ENCODE results near the gene ACAD11.
A peak's percentile ranks its signal among the peaks of the same experiment; 100 is the strongest.

ACAD11 gene

GRCh38 chr3:132659365-132660051 lies at the start of gene ACAD11:
ACAD11 (minus strand) TSS chr3:132659809; CDS start chr3:132659751, 58 bp downstream.
- DNase-seq (ENCODE audit: low read depth): no peak

GRCh38 chr3:132703733-132704132 lies 44.1 kb upstream of the ACAD11 start:
- no peak for DNase-seq (ENCODE audit: low read depth)

- no peak for DNase-seq (ENCODE audit: low read depth)
Observed at GRCh38 chr3:132695422-132695821, 35.8 kb upstream of the ACAD11 start.

- DNase-seq (ENCODE audit: low read depth): no peak
Observed at GRCh38 chr3:132694991-132695390, 35.4 kb upstream of the ACAD11 start.

- no peak for DNase-seq (ENCODE audit: low read depth)
Observed at GRCh38 chr3:132690040-132690439, 30.4 kb upstream of the ACAD11 start.

- DNase-seq (ENCODE audit: low read depth): no peak
Observed at GRCh38 chr3:132682201-132682600, 22.6 kb upstream of the ACAD11 start.

GRCh38 chr3:132681421-132681820 lies 21.8 kb upstream of the ACAD11 start:
- no peak for DNase-seq (ENCODE audit: low read depth)

- no peak for DNase-seq (ENCODE audit: low read depth)
Observed at GRCh38 chr3:132679911-132680310, 20.3 kb upstream of the ACAD11 start.

GRCh38 chr3:132675408-132675807 lies 15.8 kb upstream of the ACAD11 start:
- no peak for DNase-seq (ENCODE audit: low read depth)

- no peak for DNase-seq (ENCODE audit: low read depth)
Observed at GRCh38 chr3:132669256-132669777, 9.7 kb upstream of the ACAD11 start.

- DNase-seq (ENCODE audit: low read depth): no peak
Observed at GRCh38 chr3:132665230-132665745, 5.7 kb upstream of the ACAD11 start.

GRCh38 chr3:132662212-132662611 lies 2.6 kb upstream of the ACAD11 start:
- no peak for DNase-seq (ENCODE audit: low read depth)

- no peak for DNase-seq (ENCODE audit: low read depth)
Observed at GRCh38 chr3:132661101-132661500, 1.5 kb upstream of the ACAD11 start.

GRCh38 chr3:132660811-132661070 lies 1.1 kb upstream of the ACAD11 start:
- DNase-seq (ENCODE audit: low read depth): no peak

GRCh38 chr3:132660052-132660810 lies 622 bp upstream of the ACAD11 start, which contains the start of gene UBA5:
UBA5 (plus strand) TSS chr3:132660329; CDS start chr3:132660538, 209 bp downstream.
- DNase-seq (ENCODE audit: low read depth): peak; percentile 43

- no peak for DNase-seq (ENCODE audit: low read depth)
Observed at GRCh38 chr3:132659000-132659364, 627 bp downstream of the ACAD11 start.

GRCh38 chr3:132657869-132658747 lies 1.5 kb downstream of the ACAD11 start:
- no peak for DNase-seq (ENCODE audit: low read depth)

- DNase-seq (ENCODE audit: low read depth): no peak
Observed at GRCh38 chr3:132655471-132655870, 4.1 kb downstream of the ACAD11 start.

- DNase-seq (ENCODE audit: low read depth): no peak
Observed at GRCh38 chr3:132654721-132655120, 4.9 kb downstream of the ACAD11 start.

- DNase-seq (ENCODE audit: low read depth): no peak
Observed at GRCh38 chr3:132654190-132654589, 5.4 kb downstream of the ACAD11 start.

- no peak for DNase-seq (ENCODE audit: low read depth)
Observed at GRCh38 chr3:132652640-132653270, 6.9 kb downstream of the ACAD11 start.

GRCh38 chr3:132650153-132650552 lies 9.5 kb downstream of the ACAD11 start:
- no peak for DNase-seq (ENCODE audit: low read depth)

Data from stimulated activated CD8-positive, alpha-beta memory T cell treated with anti-CD3 and anti-CD28 coated beads, Interleukin-12 subunit alpha, Interleukin-12 subunit beta, amount 100 ng/mL, for 1 hour (primary cell).